ENCODE results near the gene TMEFF2. TPM values are rescaled to one million over a fixed set of nuclear protein-coding genes. Genes with fewer than 3 reads are reported as not detected.
"Not testable (repeated sequence)": the region's sequence is repeated elsewhere in the genome, so short reads cannot be mapped to it uniquely, and the experiment has no call there.

Gene TMEFF2
- total RNA-seq, 4 donors from 2014 or later, result 0.20 TPM; not detected in 3

- no peaks in the 10 kb centered on the region for H3K27me3 ChIP-seq
- no peak for ATAC-seq
- in situ Hi-C loops (cut with MboI; ENCODE audit: low sequenced_read_pairs in 4 of 4), result no loop called here
- DNase-seq, result no peak
- no peak for TF ChIP-seq POLR2A (IDR thresholded peaks at IDR 0.05)
- TF ChIP-seq, protein P1, sequence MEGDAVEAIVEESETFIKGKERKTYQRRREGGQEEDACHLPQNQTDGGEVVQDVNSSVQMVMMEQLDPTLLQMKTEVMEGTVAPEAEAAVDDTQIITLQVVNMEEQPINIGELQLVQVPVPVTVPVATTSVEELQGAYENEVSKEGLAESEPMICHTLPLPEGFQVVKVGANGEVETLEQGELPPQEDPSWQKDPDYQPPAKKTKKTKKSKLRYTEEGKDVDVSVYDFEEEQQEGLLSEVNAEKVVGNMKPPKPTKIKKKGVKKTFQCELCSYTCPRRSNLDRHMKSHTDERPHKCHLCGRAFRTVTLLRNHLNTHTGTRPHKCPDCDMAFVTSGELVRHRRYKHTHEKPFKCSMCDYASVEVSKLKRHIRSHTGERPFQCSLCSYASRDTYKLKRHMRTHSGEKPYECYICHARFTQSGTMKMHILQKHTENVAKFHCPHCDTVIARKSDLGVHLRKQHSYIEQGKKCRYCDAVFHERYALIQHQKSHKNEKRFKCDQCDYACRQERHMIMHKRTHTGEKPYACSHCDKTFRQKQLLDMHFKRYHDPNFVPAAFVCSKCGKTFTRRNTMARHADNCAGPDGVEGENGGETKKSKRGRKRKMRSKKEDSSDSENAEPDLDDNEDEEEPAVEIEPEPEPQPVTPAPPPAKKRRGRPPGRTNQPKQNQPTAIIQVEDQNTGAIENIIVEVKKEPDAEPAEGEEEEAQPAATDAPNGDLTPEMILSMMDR (IDR thresholded peaks at IDR 0.05 in 4 of 5, conservative IDR thresholded peaks at IDR 0.05 in 1 of 5), result no peak
- no peaks in the 10 kb centered on the region for H3K9me3 ChIP-seq
- intact Hi-C loops (cut with DNase I; ENCODE audit: low total_unique reads), result no loop called here
- no peaks in the 10 kb centered on the region for H3K36me3 ChIP-seq
- H3K27ac ChIP-seq, result no peak overlapping the region
- no peaks in the 10 kb centered on the region for H3K4me1 ChIP-seq
- no peak overlapping the region for H3K4me3 ChIP-seq
Measured at GRCh38 chr2:192082121-192082520, 112.6 kb downstream of the TMEFF2 start.

- intact Hi-C loops (cut with DNase I; ENCODE audit: low total_unique reads), result not testable (repeated sequence)
Measured at GRCh38 chr2:192080096-192080495, 114.6 kb downstream of the TMEFF2 start.

DNA sequence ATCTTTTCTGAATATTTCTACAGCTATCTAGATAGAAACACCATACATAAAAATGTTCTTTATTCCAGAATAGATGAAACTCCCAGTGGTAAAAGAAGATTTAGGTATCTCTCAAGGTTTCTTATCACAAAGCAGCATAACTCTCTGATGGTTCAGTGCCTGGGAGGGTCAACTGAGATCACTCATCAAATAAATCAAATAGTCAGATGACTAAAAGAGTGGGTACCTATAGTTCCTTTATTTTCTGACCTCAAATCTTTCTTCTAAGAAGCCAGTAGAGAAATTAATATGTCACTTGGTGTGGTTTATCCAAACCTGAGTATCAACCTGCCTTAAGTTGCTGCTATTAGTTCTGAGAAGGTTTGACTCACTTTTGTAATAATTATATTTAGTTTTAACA lies 120.9 kb downstream of the TMEFF2 start:
- in situ Hi-C loops (cut with MboI; ENCODE audit: low sequenced_read_pairs in 4 of 4), result no loop called here
- intact Hi-C loops (cut with DNase I; ENCODE audit: low total_unique reads), result no loop called here
- Histone ChIP-seq H3K4me1 (no peaks in the 10 kb centered on the region), H3K27me3 (no peaks in the 10 kb centered on the region), H3K4me3 (no peak overlapping the region), H3K36me3 (no peaks in the 10 kb centered on the region), H3K9me3 (no peaks in the 10 kb centered on the region), H3K27ac (no peak overlapping the region)
- TF ChIP-seq, protein P1 (IDR thresholded peaks at IDR 0.05 in 4 of 5, conservative IDR thresholded peaks at IDR 0.05 in 1 of 5), result no peak
- no peak for TF ChIP-seq POLR2A (IDR thresholded peaks at IDR 0.05)
- DNase-seq, result no peak
- no peak for ATAC-seq

More at GRCh38 chr2:192080096-192080495, 114.6 kb downstream of the TMEFF2 start:
- H3K36me3 ChIP-seq; H3K27ac ChIP-seq; DNase-seq; H3K9me3 ChIP-seq; ATAC-seq; in situ Hi-C loops (cut with MboI; ENCODE audit: low sequenced_read_pairs in 4 of 4); H3K4me3 ChIP-seq; H3K27me3 ChIP-seq; H3K4me1 ChIP-seq: not testable (repeated sequence)

- Histone ChIP-seq H3K27me3 (no peaks in the 10 kb centered on the region), H3K9me3 (no peaks in the 10 kb centered on the region), H3K4me3 (no peak overlapping the region), H3K36me3 (no peaks in the 10 kb centered on the region), H3K4me1 (no peaks in the 10 kb centered on the region), H3K27ac (no peak overlapping the region)
- intact Hi-C loops (cut with DNase I; ENCODE audit: low total_unique reads) (no loop called here), in situ Hi-C loops (cut with MboI; ENCODE audit: low sequenced_read_pairs in 4 of 4) (no loop called here)
- ATAC-seq (no peak), DNase-seq (no peak)
- TF ChIP-seq POLR2A (IDR thresholded peaks at IDR 0.05), result no peak
- TF ChIP-seq, protein P1 (IDR thresholded peaks at IDR 0.05 in 4 of 5, conservative IDR thresholded peaks at IDR 0.05 in 1 of 5), result no peak
Measured at GRCh38 chr2:192072778-192073177, 122.0 kb downstream of the TMEFF2 start.

DNA sequence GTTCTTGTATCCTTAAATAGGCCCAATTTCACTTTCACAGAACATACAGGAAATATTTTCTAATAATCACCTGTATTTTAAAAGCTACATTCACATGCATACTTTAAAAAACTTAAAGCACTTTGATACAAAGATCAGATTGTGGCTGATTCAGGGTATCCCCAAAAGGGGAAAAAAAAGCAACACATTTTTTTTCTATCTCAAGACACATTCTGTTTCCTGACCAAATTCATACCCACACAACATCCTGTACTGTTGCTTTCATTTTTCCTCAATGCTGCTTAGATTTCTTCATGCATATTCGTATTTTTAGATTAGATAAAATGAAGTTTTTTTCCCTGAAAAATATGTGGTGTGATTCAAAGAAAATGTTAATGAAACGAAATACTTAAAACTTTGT lies 122.5 kb downstream of the TMEFF2 start:
- Histone ChIP-seq H3K9me3 (no peaks in the 10 kb centered on the region), H3K4me3 (no peak overlapping the region), H3K27me3 (no peaks in the 10 kb centered on the region), H3K4me1 (no peaks in the 10 kb centered on the region), H3K36me3 (no peaks in the 10 kb centered on the region), H3K27ac (no peak overlapping the region)
- in situ Hi-C loops (cut with MboI; ENCODE audit: low sequenced_read_pairs in 4 of 4), result no loop called here
- no peak for TF ChIP-seq POLR2A (IDR thresholded peaks at IDR 0.05)
- TF ChIP-seq, protein P1 (IDR thresholded peaks at IDR 0.05 in 4 of 5, conservative IDR thresholded peaks at IDR 0.05 in 1 of 5), result no peak
- intact Hi-C loops (cut with DNase I; ENCODE audit: low total_unique reads), result no loop called here
- DNase-seq, result no peak
- no peak for ATAC-seq

Data from gastrocnemius medialis (tissue), 4 donors.